Measurements from ENCODE around the gene CWH43. TPM values are rescaled to one million over a fixed set of nuclear protein-coding genes. Genes with fewer than 3 reads are reported as not detected.
"Not testable (repeated sequence)": the region's sequence is repeated elsewhere in the genome, so short reads cannot be mapped to it uniquely, and the experiment has no call there.

The CWH43 gene
- total and polyA plus RNA-seq, 5 donors from 2014 or later: not detected

DNA sequence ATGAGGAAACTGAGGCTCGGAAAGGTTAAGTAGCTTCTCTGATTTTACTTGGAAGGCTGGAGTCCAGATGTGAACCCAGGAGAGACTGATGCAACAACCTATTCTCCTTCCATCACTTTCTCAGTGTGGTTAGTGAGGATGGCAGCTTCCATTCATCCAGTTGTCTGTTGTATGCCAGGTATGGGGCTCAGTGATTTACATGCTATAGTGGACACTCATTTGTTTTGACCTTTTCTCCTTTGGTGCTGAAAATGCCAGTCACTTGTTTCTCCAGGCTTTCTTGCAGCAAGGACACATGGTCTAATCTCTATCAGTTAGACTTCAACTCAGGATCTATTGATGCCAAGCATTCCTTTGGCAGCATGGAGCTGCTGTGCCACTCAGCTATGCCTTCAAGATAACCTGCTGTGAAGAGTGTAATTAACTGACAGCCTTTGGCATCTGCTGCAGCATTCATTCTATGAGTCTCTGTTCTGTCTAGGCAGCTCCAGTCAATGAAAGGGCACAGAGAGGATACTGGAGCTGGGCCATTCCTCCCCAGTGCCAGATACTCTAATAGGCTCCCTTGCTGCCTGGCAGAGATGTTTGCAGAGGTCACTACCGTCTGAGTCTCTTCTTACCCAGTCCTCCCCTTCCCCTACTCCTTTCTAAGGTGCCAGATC, 11.0 kb upstream of the CWH43 start:
- Mint-ChIP-seq H3K27me3 (peaks cover 12% of the 10 kb centered on the region), H3K36me3 (no peaks in the 10 kb centered on the region), H3K9me3 (peaks cover 0 to 2% (median 0%) of the 10 kb centered on the region in 7 donors), H3K4me1 (no peaks in the 10 kb centered on the region), H3K27ac (no peak overlapping the region), H3K4me3 (no peak overlapping the region)
- DNase-seq (no peak), ATAC-seq (ENCODE audit: low read depth in 2 of 2) (no peak)
- Histone ChIP-seq H3K27ac (ENCODE audit: insufficient read depth, low read length, poor library complexity, severe bottlenecking) (no peak overlapping the region), H3K9me3 (ENCODE audit: control insufficient read depth in 2 of 2, low read length in 2 of 2) (no peaks in the 10 kb centered on the region), H3K27me3 (ENCODE audit: control insufficient read depth, insufficient read depth, low read length) (peaks cover 8% of the 10 kb centered on the region), H3K4me3 (ENCODE audit: low read depth, low read length) (no peak overlapping the region), H3K4me1 (ENCODE audit: control insufficient read depth, insufficient read depth, low read length, poor library complexity, severe bottlenecking) (no peaks in the 10 kb centered on the region), H3K36me3 (ENCODE audit: control insufficient read depth, insufficient read depth, low read length) (no peaks in the 10 kb centered on the region)

DNA sequence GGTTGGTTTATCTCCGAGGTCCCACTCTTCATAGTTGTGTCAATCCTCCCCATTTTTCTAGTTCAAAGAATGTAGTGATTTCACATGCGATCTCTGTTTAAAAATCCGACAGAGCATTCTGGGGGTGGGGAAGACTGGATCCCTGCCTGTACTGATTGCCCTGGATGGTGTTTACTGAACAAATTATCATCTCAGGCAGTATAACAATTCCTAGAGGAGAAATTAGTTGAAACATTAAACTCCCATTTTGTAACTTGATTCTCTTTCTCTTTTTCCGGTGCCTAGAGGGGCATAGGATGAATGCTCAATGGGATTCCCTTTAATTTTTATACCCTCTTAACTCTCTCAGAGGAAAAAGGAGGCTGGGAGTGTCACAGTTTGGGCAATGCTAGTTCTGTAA, 10.0 kb upstream of the CWH43 start:
- Histone ChIP-seq H3K27me3 (ENCODE audit: control insufficient read depth, insufficient read depth, low read length) (peaks cover 8% of the 10 kb centered on the region), H3K4me3 (ENCODE audit: low read depth, low read length) (no peak overlapping the region), H3K9me3 (ENCODE audit: control insufficient read depth in 2 of 2, low read length in 2 of 2) (no peaks in the 10 kb centered on the region), H3K36me3 (ENCODE audit: control insufficient read depth, insufficient read depth, low read length) (no peaks in the 10 kb centered on the region), H3K27ac (ENCODE audit: insufficient read depth, low read length, poor library complexity, severe bottlenecking) (no peak overlapping the region), H3K4me1 (ENCODE audit: control insufficient read depth, insufficient read depth, low read length, poor library complexity, severe bottlenecking) (no peaks in the 10 kb centered on the region)
- Mint-ChIP-seq H3K4me3 (no peak overlapping the region), H3K9me3 (peaks cover 0 to 2% (median 0%) of the 10 kb centered on the region in 7 donors), H3K27me3 (peaks cover 17% of the 10 kb centered on the region), H3K27ac (no peak overlapping the region), H3K4me1 (no peaks in the 10 kb centered on the region), H3K36me3 (no peaks in the 10 kb centered on the region)
- ATAC-seq (ENCODE audit: low read depth in 2 of 2): no peak
- no peak for DNase-seq

DNA sequence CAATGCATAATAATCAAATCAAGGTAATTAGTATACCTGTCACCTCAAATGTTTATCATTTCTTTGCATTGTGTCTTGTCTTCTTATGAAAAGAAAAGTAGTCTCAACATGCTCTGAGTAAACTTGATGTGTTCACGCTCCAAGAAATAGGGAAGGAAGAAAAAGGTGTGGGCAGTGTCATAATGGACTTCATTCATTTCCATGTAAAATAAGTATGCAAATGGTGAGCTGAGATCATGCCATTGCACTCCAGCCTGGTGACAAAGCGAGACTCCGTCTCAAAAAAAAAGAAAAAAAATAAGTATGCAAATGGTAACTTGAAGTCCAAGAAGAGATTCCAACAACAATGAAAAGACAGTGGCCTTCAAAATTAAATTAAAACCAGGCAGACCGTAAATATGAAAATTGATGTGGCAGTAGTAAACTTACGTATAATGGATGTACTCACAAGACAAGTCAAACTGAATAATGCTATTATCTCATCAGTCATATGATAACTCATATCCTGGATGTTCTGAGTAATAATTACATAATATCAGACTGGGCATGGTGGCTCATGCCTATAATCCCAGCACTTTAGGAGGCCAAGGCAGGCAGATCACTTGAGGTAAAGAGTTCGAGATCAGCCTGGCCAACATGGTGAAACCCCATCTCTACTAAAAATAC, 6.0 kb upstream of the CWH43 start:
- no peak overlapping the region for H3K4me3 ChIP-seq (ENCODE audit: low read depth, low read length)
- ATAC-seq (ENCODE audit: low read depth in 2 of 2) (no peak), DNase-seq (no peak)
- no peaks in the 10 kb centered on the region for H3K36me3 Mint-ChIP-seq
- H3K36me3 ChIP-seq (ENCODE audit: control insufficient read depth, insufficient read depth, low read length): no peaks in the 10 kb centered on the region
- no peak overlapping the region for H3K27ac Mint-ChIP-seq
- no peak overlapping the region for H3K27ac ChIP-seq (ENCODE audit: insufficient read depth, low read length, poor library complexity, severe bottlenecking)
- no peaks in the 10 kb centered on the region for H3K4me1 ChIP-seq (ENCODE audit: control insufficient read depth, insufficient read depth, low read length, poor library complexity, severe bottlenecking)
- H3K9me3 ChIP-seq (ENCODE audit: control insufficient read depth in 2 of 2, low read length in 2 of 2): no peaks in the 10 kb centered on the region
- H3K27me3 Mint-ChIP-seq: peaks cover 34% of the 10 kb centered on the region
- H3K9me3 Mint-ChIP-seq: peaks cover 0 to 6% (median 2%) of the 10 kb centered on the region in 7 donors
- H3K4me1 Mint-ChIP-seq: no peaks in the 10 kb centered on the region
- no peak overlapping the region for H3K4me3 Mint-ChIP-seq
- peaks cover 9% of the 10 kb centered on the region for H3K27me3 ChIP-seq (ENCODE audit: control insufficient read depth, insufficient read depth, low read length)

DNA sequence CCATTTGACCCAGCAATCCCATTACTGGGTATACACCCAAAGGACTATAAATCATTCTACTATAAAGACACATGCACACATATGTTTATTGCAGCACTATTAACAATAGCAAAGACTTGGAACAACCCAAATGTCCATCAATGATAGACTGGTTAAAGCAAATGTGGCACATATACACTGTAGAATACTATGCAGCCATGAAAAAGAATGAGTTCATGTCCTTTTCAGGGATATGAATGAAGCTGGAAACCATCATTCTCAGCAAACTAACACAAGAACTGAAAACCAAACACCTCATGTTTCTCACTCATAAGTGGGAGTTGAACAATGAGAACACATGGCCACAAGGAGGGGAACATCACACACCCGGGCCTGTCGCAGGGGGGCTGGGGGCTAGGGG, 2.1 kb upstream of the CWH43 start:
- H3K27ac Mint-ChIP-seq; H3K36me3 Mint-ChIP-seq; ATAC-seq (ENCODE audit: low read depth in 2 of 2); H3K4me1 Mint-ChIP-seq; H3K9me3 ChIP-seq (ENCODE audit: control insufficient read depth in 2 of 2, low read length in 2 of 2); H3K4me3 Mint-ChIP-seq; H3K27ac ChIP-seq (ENCODE audit: insufficient read depth, low read length, poor library complexity, severe bottlenecking); H3K9me3 Mint-ChIP-seq; H3K27me3 ChIP-seq (ENCODE audit: control insufficient read depth, insufficient read depth, low read length); H3K4me1 ChIP-seq (ENCODE audit: control insufficient read depth, insufficient read depth, low read length, poor library complexity, severe bottlenecking); H3K36me3 ChIP-seq (ENCODE audit: control insufficient read depth, insufficient read depth, low read length); DNase-seq; H3K4me3 ChIP-seq (ENCODE audit: low read depth, low read length): not testable (repeated sequence)
- peaks cover 43% of the 10 kb centered on the region for H3K27me3 Mint-ChIP-seq

DNA sequence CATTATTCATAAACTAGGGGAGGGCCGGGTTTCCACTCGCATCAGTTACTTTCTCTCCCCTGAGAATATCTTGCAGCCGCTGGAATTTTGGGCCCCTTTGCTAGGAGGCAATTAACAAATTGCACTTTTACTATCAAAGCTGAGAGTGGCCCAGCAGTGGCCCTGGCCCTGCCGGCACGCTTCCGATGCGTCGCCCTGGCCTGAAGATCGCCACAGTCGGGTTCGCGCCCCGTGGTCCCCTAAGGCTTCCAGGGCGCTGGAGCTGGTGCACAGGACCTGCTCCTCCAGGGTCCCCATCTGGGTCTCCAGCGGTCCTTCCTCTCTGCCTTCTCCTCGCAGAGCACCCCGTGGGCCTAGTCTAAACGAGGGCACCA, 486 bp upstream of the CWH43 start:
- no peak for ATAC-seq (ENCODE audit: low read depth in 2 of 2)
- H3K4me1 ChIP-seq (ENCODE audit: control insufficient read depth, insufficient read depth, low read length, poor library complexity, severe bottlenecking): no peaks in the 10 kb centered on the region
- H3K27ac Mint-ChIP-seq: no peak overlapping the region
- peaks cover 10% of the 10 kb centered on the region for H3K27me3 ChIP-seq (ENCODE audit: control insufficient read depth, insufficient read depth, low read length)
- H3K36me3 ChIP-seq (ENCODE audit: control insufficient read depth, insufficient read depth, low read length): no peaks in the 10 kb centered on the region
- H3K27ac ChIP-seq (ENCODE audit: insufficient read depth, low read length, poor library complexity, severe bottlenecking): no peak overlapping the region
- no peak overlapping the region for H3K4me3 ChIP-seq (ENCODE audit: low read depth, low read length)
- H3K36me3 Mint-ChIP-seq: no peaks in the 10 kb centered on the region
- no peaks in the 10 kb centered on the region for H3K9me3 ChIP-seq (ENCODE audit: control insufficient read depth in 2 of 2, low read length in 2 of 2)
- no peak overlapping the region for H3K4me3 Mint-ChIP-seq
- H3K4me1 Mint-ChIP-seq: no peaks in the 10 kb centered on the region
- DNase-seq: no peak
- peaks cover 44% of the 10 kb centered on the region for H3K27me3 Mint-ChIP-seq
- H3K9me3 Mint-ChIP-seq: peaks cover 0 to 6% (median 0%) of the 10 kb centered on the region in 7 donors

DNA sequence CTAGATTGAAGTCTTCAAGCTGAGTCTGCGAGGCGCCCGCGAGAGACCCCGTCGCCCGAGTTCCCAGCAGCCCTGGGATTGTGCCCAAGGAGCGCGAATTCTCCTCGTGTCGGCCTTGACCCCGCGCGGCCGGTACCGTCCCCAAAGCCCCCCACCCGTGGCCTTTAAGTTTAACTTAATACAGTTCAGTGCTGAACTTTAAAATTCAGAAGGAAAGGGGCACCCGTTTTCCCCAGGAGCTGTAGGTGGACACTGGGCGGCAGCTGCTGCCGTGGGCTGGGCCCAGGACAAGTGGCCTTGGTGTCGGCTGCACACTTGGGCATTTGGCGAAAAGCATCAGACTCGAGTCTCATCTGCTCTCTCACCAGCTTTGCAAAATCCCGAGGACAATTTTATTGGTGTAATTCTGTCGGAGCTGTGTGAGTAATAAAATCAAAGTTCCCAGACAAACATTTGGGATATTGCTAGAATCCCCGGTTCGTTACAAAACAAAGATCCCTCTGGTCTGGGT, 634 bp downstream of the CWH43 start:
- H3K27ac ChIP-seq (ENCODE audit: insufficient read depth, low read length, poor library complexity, severe bottlenecking): no peak overlapping the region
- DNase-seq (no peak), ATAC-seq (ENCODE audit: low read depth in 2 of 2) (no peak)
- no peaks in the 10 kb centered on the region for H3K4me1 ChIP-seq (ENCODE audit: control insufficient read depth, insufficient read depth, low read length, poor library complexity, severe bottlenecking)
- no peaks in the 10 kb centered on the region for H3K9me3 ChIP-seq (ENCODE audit: control insufficient read depth in 2 of 2, low read length in 2 of 2)
- Mint-ChIP-seq H3K4me1 (no peaks in the 10 kb centered on the region), H3K36me3 (no peaks in the 10 kb centered on the region), H3K4me3 (no peak overlapping the region), H3K9me3 (peaks cover 0 to 6% (median 0%) of the 10 kb centered on the region in 7 donors), H3K27me3 (peaks cover 47% of the 10 kb centered on the region), H3K27ac (no peak overlapping the region)
- H3K36me3 ChIP-seq (ENCODE audit: control insufficient read depth, insufficient read depth, low read length): no peaks in the 10 kb centered on the region
- H3K27me3 ChIP-seq (ENCODE audit: control insufficient read depth, insufficient read depth, low read length): peaks cover 13% of the 10 kb centered on the region
- no peak overlapping the region for H3K4me3 ChIP-seq (ENCODE audit: low read depth, low read length)

DNA sequence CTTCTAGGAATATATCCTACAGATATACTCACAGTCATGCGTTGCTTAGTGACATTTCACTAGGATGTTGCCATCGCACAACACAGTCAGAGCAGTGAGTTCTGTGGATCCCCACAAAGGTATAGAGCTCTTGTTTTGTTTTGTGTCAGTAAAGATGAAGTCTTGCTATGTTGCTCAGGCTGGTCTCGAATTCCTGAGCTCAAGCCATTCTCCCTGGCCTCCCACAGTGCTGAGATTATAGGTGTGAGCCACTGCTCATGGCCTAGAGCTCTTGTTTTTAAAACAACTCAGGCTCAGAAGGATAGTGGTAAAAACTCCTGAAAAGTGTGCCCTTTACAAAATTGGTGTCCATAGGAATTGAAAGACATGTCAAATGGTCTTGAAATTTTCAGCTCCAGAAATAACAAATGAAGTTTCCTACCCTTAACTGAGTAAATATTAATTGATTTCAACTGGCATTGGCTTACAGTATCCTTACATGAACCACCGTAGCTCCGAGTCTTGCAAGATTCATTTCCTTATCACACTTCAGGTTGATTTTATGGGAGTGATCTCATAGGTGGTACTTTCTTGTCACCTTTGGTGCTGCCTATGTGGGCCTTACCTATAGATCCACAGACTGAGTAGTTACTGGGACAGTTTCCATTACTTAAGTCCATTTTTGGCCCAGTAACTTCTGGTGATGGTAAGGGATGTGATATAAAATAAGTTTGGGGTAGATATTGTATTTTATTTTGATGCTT, 3.6 kb downstream of the CWH43 start:
- DNase-seq (no peak), ATAC-seq (ENCODE audit: low read depth in 2 of 2) (no peak)
- Histone ChIP-seq H3K36me3 (ENCODE audit: control insufficient read depth, insufficient read depth, low read length) (no peaks in the 10 kb centered on the region), H3K27me3 (ENCODE audit: control insufficient read depth, insufficient read depth, low read length) (peaks cover 12% of the 10 kb centered on the region), H3K4me3 (ENCODE audit: low read depth, low read length) (no peak overlapping the region), H3K9me3 (ENCODE audit: control insufficient read depth in 2 of 2, low read length in 2 of 2) (no peaks in the 10 kb centered on the region), H3K4me1 (ENCODE audit: control insufficient read depth, insufficient read depth, low read length, poor library complexity, severe bottlenecking) (no peaks in the 10 kb centered on the region), H3K27ac (ENCODE audit: insufficient read depth, low read length, poor library complexity, severe bottlenecking) (no peak overlapping the region)
- Mint-ChIP-seq H3K27me3 (peaks cover 44% of the 10 kb centered on the region), H3K9me3 (peaks cover 0 to 2% (median 0%) of the 10 kb centered on the region in 7 donors), H3K36me3 (no peaks in the 10 kb centered on the region), H3K27ac (no peak overlapping the region), H3K4me1 (no peaks in the 10 kb centered on the region), H3K4me3 (no peak overlapping the region)
